Liver (tissue), 9 donors: Measurements from ENCODE around the gene MTHFD1L. TPM values are rescaled to one million over a fixed set of nuclear protein-coding genes. Genes with fewer than 3 reads are reported as not detected.

Source experiments
- DNase-seq: peaks from one replicate; pipeline ENCODE4 v3.0.0-alpha.2; 2017; ENCODE audit warnings: low spot score
- H3K27ac ChIP-seq, 2 donors: one replicate each; pipeline ENCODE4 v1.7.0; 2013; ENCODE audit warnings: inconsistent platforms in 2 of 2, low read length in 2 of 2, control low read depth in 1 of 2, low read depth in 1 of 2, mild to moderate bottlenecking in 1 of 2
- H3K27me3 ChIP-seq, 4 donors: one replicate each; pipeline versions ENCODE4 v1.6.1 to v1.7.0; 2013; ENCODE audit warnings: low read length in 3 of 4, inconsistent platforms in 1 of 4, mild to moderate bottlenecking in 1 of 4, moderate library complexity in 1 of 4; ENCODE audit not compliant: control insufficient read depth in 4 of 4, insufficient read depth in 4 of 4
- H3K36me3 ChIP-seq, 4 donors: one replicate each; pipeline versions ENCODE4 v1.6.1 to v1.7.0; 2013; ENCODE audit warnings: low read length in 3 of 4, mild to moderate bottlenecking in 3 of 4, low read depth in 1 of 4, moderate library complexity in 1 of 4; ENCODE audit not compliant: control insufficient read depth in 4 of 4, insufficient read depth in 3 of 4
- H3K4me1 ChIP-seq, 4 donors: one replicate each; pipeline versions ENCODE4 v1.6.1 to v1.7.0; 2013; ENCODE audit warnings: low read length in 3 of 4, mild to moderate bottlenecking in 3 of 4, moderate library complexity in 1 of 4; ENCODE audit not compliant: control insufficient read depth in 4 of 4, insufficient read depth in 4 of 4
- H3K4me3 ChIP-seq, 3 donors: one replicate each; pipeline versions ENCODE4 v1.6.1 to v1.7.0; 2013; ENCODE audit warnings: low read length in 3 of 3, control low read depth in 1 of 3, low read depth in 1 of 3, mild to moderate bottlenecking in 1 of 3
- H3K9ac ChIP-seq, 2 donors: one replicate each; pipeline ENCODE4 v1.7.0; 2013; ENCODE audit warnings: low read length in 2 of 2, mild to moderate bottlenecking in 2 of 2, moderate library complexity in 2 of 2, control low read depth in 1 of 2, low read depth in 1 of 2
- H3K9me3 ChIP-seq, 4 donors: one replicate each; pipeline versions ENCODE4 v1.6.1 to v1.7.0; 2013; ENCODE audit warnings: low read length in 3 of 4; ENCODE audit not compliant: control insufficient read depth in 4 of 4
- ATF3 ChIP-seq: IDR thresholded peaks from 2 replicates; pipeline ENCODE4 v1.6.1; 2016; ENCODE audit warnings: antibody characterized with exemption
- CTCF ChIP-seq: fragments of 150-350 bp; IDR thresholded peaks from 2 replicates; pipeline ENCODE4 v1.5.1; 2017; ENCODE audit warnings: improper control_type of control experiment, low read depth, low read length; ENCODE audit not compliant: missing input control
- EGR1 ChIP-seq, 2 donors: IDR thresholded peaks; 2 replicates each; pipeline ENCODE4 v1.6.1; 2016 to 2018; ENCODE audit warnings: antibody characterized with exemption in 2 of 2, low read depth in 2 of 2
- FOXA2 ChIP-seq: IDR thresholded peaks from 2 replicates; pipeline ENCODE4 v1.6.1; 2016; ENCODE audit warnings: antibody characterized with exemption
- GABPA ChIP-seq, 2 donors: IDR thresholded peaks in 1 of 2; conservative IDR thresholded peaks in 1 of 2; 2 replicates each; pipeline ENCODE4 v1.6.1; 2016; ENCODE audit warnings: antibody characterized with exemption in 2 of 2, mild to moderate bottlenecking in 1 of 2, moderate library complexity in 1 of 2
- HNF4A ChIP-seq, 2 donors: conservative IDR thresholded peaks; 2 replicates each; pipeline ENCODE4 v1.6.1; 2016; ENCODE audit warnings: antibody characterized with exemption in 2 of 2, mild to moderate bottlenecking in 2 of 2
- MAX ChIP-seq: IDR thresholded peaks from 2 replicates; pipeline ENCODE4 v1.6.1; 2016; ENCODE audit warnings: antibody characterized with exemption
- NR2F2 ChIP-seq: IDR thresholded peaks from 2 replicates; pipeline ENCODE4 v1.6.1; 2016; ENCODE audit warnings: antibody characterized with exemption
- RAD21 ChIP-seq, 2 donors: IDR thresholded peaks; 2 replicates each; pipeline ENCODE4 v1.6.1; 2016; ENCODE audit warnings: antibody characterized with exemption in 2 of 2, mild to moderate bottlenecking in 2 of 2
- REST ChIP-seq: IDR thresholded peaks from 2 replicates; pipeline ENCODE4 v1.6.1; 2016; ENCODE audit warnings: antibody characterized with exemption, mild to moderate bottlenecking
- SP1 ChIP-seq: IDR thresholded peaks from 2 replicates; pipeline ENCODE4 v1.6.1; 2018; ENCODE audit warnings: antibody characterized with exemption, mild to moderate bottlenecking
- YY1 ChIP-seq: IDR thresholded peaks from 2 replicates; pipeline ENCODE4 v1.6.1; 2016; ENCODE audit warnings: antibody characterized with exemption, mild to moderate bottlenecking
- WGBS: extraction: QIAGEN DNeasy Blood & Tissue Kit; methylation state at CpG from one replicate; pipeline ENCODE4 v1.1.7; 2013; 5-methylcytosine and 5-hydroxymethylcytosine counted together
- polyA plus RNA-seq, 2 donors: library from polyadenylated mRNA; stranded (reverse) in 1 of 2; unstranded in 1 of 2; fragments of 200-250 nt in 1 of 2; fragments of >200 nt in 1 of 2; fragmentation: Nextera tagmentation in 1 of 2; extraction: Ambion mirVana in 1 of 2; gene quantifications; one replicate each; pipeline versions ENCODE4 v1.2.1 to v1.2.3, GENCODE V29; 2013 to 2015
- total RNA-seq, 2 donors: library from RNA; depleted of rRNA; stranded (reverse); fragments of >200 nt; gene quantifications; one replicate each; pipeline ENCODE4 v1.2.3, GENCODE V29; 2014
- donor health status: healthy.
- donor health status: healthy.
- donor health status: healthy.
- donor health status: healthy.
- donor health status: healthy.

MTHFD1L gene
- total and polyA plus RNA-seq, 4 donors = 2.0 to 7.7 (median 2.8) TPM

- 96% methylated on average over 1 of the region's 1 CpG for WGBS
- DNase-seq = no peak
These were observed 65.3 kb downstream of the MTHFD1L start for GRCh38 chr6:150930841-150931240.

GRCh38 chr6:150931405-150931804 lies 65.9 kb downstream of the MTHFD1L start:
- Histone ChIP-seq H3K27me3 (no peaks in the 10 kb centered on the region), H3K9ac (no peak overlapping the region), H3K4me1 (no peaks in the 10 kb centered on the region), H3K4me3 (no peak overlapping the region), H3K9me3 (no peaks in the 10 kb centered on the region), H3K36me3 (no peaks in the 10 kb centered on the region), H3K27ac (no peak overlapping the region)
- no peak for DNase-seq
- TF ChIP-seq EGR1 (IDR thresholded peaks at IDR 0.05; ENCODE audit: low read depth in 2 of 2) (no peak), REST (no peak), FOXA2 (no peak), SP1 (no peak), CTCF (no peak)
- 86% methylated on average over 1 of the region's 1 CpG for WGBS

More at GRCh38 chr6:150930841-150931240, 65.3 kb downstream of the MTHFD1L start:
- no peaks in the 10 kb centered on the region for H3K36me3 ChIP-seq
- H3K9ac ChIP-seq = no peak overlapping the region
- no peak overlapping the region for H3K4me3 ChIP-seq
- no peak for TF ChIP-seq MAX
- no peak overlapping the region for H3K27ac ChIP-seq
- no peaks in the 10 kb centered on the region for H3K27me3 ChIP-seq
- H3K9me3 ChIP-seq = no peaks in the 10 kb centered on the region
- no peaks in the 10 kb centered on the region for H3K4me1 ChIP-seq

GRCh38 chr6:150932996-150933395 lies 67.5 kb downstream of the MTHFD1L start:
- Histone ChIP-seq H3K27ac (no peak overlapping the region), H3K27me3 (no peaks in the 10 kb centered on the region), H3K9me3 (no peaks in the 10 kb centered on the region), H3K9ac (no peak overlapping the region), H3K4me3 (no peak overlapping the region), H3K36me3 (no peaks in the 10 kb centered on the region), H3K4me1 (no peaks in the 10 kb centered on the region)
- no peak for DNase-seq
- 91% methylated on average over 3 of the region's 3 CpGs for WGBS
- TF ChIP-seq ATF3 (no peak), RAD21 (IDR thresholded peaks at IDR 0.05) (no peak), NR2F2 (no peak), REST (no peak), SP1 (no peak), FOXA2 (no peak), GABPA (IDR thresholded peaks at IDR 0.05 in 1 of 2, conservative IDR thresholded peaks at IDR 0.05 in 1 of 2) (no peak), YY1 (no peak), HNF4A (conservative IDR thresholded peaks at IDR 0.05) (no peak)
